ENCODE data around the gene TRPM2. TPM values are rescaled to one million over a fixed set of nuclear protein-coding genes. Genes with fewer than 3 reads are reported as not detected.

The TRPM2 gene
- total and polyA plus RNA-seq, 2 of the 13 experiments (the other 11 are each of a cell fraction or from before 2014, with no cell fraction given), result 0.07 to 0.20 TPM

GRCh38 chr21:44459712-44460440 lies 106.5 kb downstream of the TRPM2 start:
- ChIA-PET CTCF (ENCODE audit: low intra/inter-chr PET ratio, low total read pairs) (no interaction called here), POLR2A (no interaction called here)
- H3K4me1 ChIP-seq (ENCODE audit: insufficient read depth, low read length), result peaks cover 66% of the 10 kb centered on the region
- H3K9me3 ChIP-seq (ENCODE audit: low read length), result no peaks in the 10 kb centered on the region
- no peaks in the 10 kb centered on the region for H4K20me1 ChIP-seq (ENCODE audit: insufficient read depth, low read length)
- ATAC-seq (no peak), FAIRE-seq (no peak), DNase-seq (ENCODE audit: low spot score) (no peak)
- 92% methylated on average over 10 of the region's 14 CpGs for WGBS (ENCODE audit: low lambda C conversion rate)
- BruUV-seq (replicated peaks), result no TSS peak
- in situ Hi-C loops (cut with HindIII; ENCODE audit: extremely low pct_ligation_motif_present, low pct_unique_long_range_greater_than_20kb) (no loop called here), intact Hi-C loops (cut with micrococcal nuclease; ENCODE audit: unreplicated experiment) (loop anchor here (5.0 kb wide), 1 partner anchor 123 kb away; the partner anchor contains the start of gene CFAP410)
- H3K4me2 ChIP-seq (ENCODE audit: low read depth, low read length), result no peak overlapping the region; the same call in 1 of the 2 replicates
- no peak overlapping the region; a peak in 1 of 6 replicates for H3K4me3 ChIP-seq (replicated peaks in 1 of 3; ENCODE audit: insufficient read depth in 1 of 3, low read depth in 2 of 3, low read length in 3 of 3)
- H3K79me2 ChIP-seq (ENCODE audit: insufficient read depth, low read length), result peaks cover 18% of the 10 kb centered on the region
- no peak overlapping the region for H2AFZ ChIP-seq (ENCODE audit: low read length)
- no peaks in the 10 kb centered on the region; a peak in 2 of 5 replicates for H3K36me3 ChIP-seq (replicated peaks in 1 of 2; ENCODE audit: control insufficient read depth in 1 of 2, insufficient read depth in 2 of 2, low read length in 2 of 2)
- peak overlapping the region; percentile 85 for H3K27ac ChIP-seq (ENCODE audit: extremely low read length, insufficient read depth, low read length)
- no peak overlapping the region for H3K9ac ChIP-seq (ENCODE audit: insufficient read depth, low read depth, low read length)
- no peaks in the 10 kb centered on the region for H3K27me3 ChIP-seq (ENCODE audit: control insufficient read depth in 1 of 2, insufficient read depth in 2 of 2, low read length in 2 of 2)
- TF ChIP-seq MATR3 (CRISPR knock-in tag; IDR thresholded peaks at IDR 0.05) (no peak), ZNF609 (CRISPR knock-in tag; IDR thresholded peaks at IDR 0.05; ENCODE audit: borderline replicate concordance) (no peak), DNMT1 (CRISPR knock-in tag; IDR thresholded peaks at IDR 0.05) (no peak), ZBTB33 (CRISPR knock-in tag; IDR thresholded peaks at IDR 0.05) (no peak), ZNF335 (CRISPR knock-in tag; IDR thresholded peaks at IDR 0.05) (no peak), GATAD1 (CRISPR knock-in tag; IDR thresholded peaks at IDR 0.05) (no peak), HIVEP1 (CRISPR knock-in tag; IDR thresholded peaks at IDR 0.05) (no peak), ZNF160 (CRISPR knock-in tag; IDR thresholded peaks at IDR 0.05) (no peak), CEBPG (CRISPR knock-in tag; IDR thresholded peaks at IDR 0.05) (no peak), CBX5 (CRISPR knock-in tag; IDR thresholded peaks at IDR 0.05; ENCODE audit: borderline replicate concordance) (no peak), MAFG (CRISPR knock-in tag; IDR thresholded peaks at IDR 0.05) (no peak), ZNF333 (CRISPR knock-in tag; IDR thresholded peaks at IDR 0.05; ENCODE audit: borderline replicate concordance) (no peak), RBM22 (optimal IDR thresholded peaks at IDR 0.05; ENCODE audit: low read length) (no peak), ZFP41 (CRISPR knock-in tag; IDR thresholded peaks at IDR 0.05; ENCODE audit: borderline replicate concordance) (no peak)

All from HepG2 (cell line).